GM18858 (cell line): Measurements from ENCODE around the gene FAM184A.

Source experiments
- ATAC-seq: cut with Tn5 transposase; IDR thresholded peaks from one replicate; pipeline ENCODE4 v1.9.1; 2021; ENCODE audit not compliant: unreplicated experiment

The FAM184A gene

GRCh38 chr6:118970866-118971265, 107.6 kb downstream of the FAM184A start:
- ATAC-seq = no peak

GRCh38 chr6:118968416-118968815, 110.0 kb downstream of the FAM184A start:
- ATAC-seq = no peak

GRCh38 chr6:118967239-118967638, 111.2 kb downstream of the FAM184A start:
- no peak for ATAC-seq

- ATAC-seq = no peak
These were observed 112.6 kb downstream of the FAM184A start for GRCh38 chr6:118965843-118966370.

- no peak for ATAC-seq
These were observed 113.1 kb downstream of the FAM184A start for GRCh38 chr6:118965371-118965770.

GRCh38 chr6:118963003-118963402, 115.5 kb downstream of the FAM184A start:
- no peak for ATAC-seq

GRCh38 chr6:118959903-118960302, 118.6 kb downstream of the FAM184A start:
- ATAC-seq = no peak

- ATAC-seq = no peak
These were observed 125.1 kb downstream of the FAM184A start for GRCh38 chr6:118953391-118953790.

GRCh38 chr6:118952683-118953082, 125.8 kb downstream of the FAM184A start:
- no peak for ATAC-seq

GRCh38 chr6:118945217-118945616, 133.2 kb downstream of the FAM184A start:
- no peak for ATAC-seq

GRCh38 chr6:118940770-118941169, 137.7 kb downstream of the FAM184A start:
- ATAC-seq = no peak

GRCh38 chr6:118939683-118940082, 138.8 kb downstream of the FAM184A start:
- ATAC-seq = no peak

GRCh38 chr6:118935978-118936703, 142.3 kb downstream of the FAM184A start:
- ATAC-seq = no peak

- ATAC-seq = peak; percentile 10
These were observed 143.2 kb downstream of the FAM184A start for GRCh38 chr6:118935331-118935668.

GRCh38 chr6:118934461-118935330, 143.8 kb downstream of the FAM184A start, which contains the start of gene MCM9:
Gene MCM9, minus strand, starts transcription at chr6:118935159. Its CDS starts 3,436 bp downstream, at chr6:118931723.
- peak; percentile 94 for ATAC-seq

- ATAC-seq = peak; percentile 0
These were observed 144.5 kb downstream of the FAM184A start for GRCh38 chr6:118933855-118934460.

- no peak for ATAC-seq
These were observed 146.0 kb downstream of the FAM184A start for GRCh38 chr6:118932421-118932820.

GRCh38 chr6:118931436-118931835, 147.0 kb downstream of the FAM184A start:
- ATAC-seq = no peak

GRCh38 chr6:118930680-118931079, 147.8 kb downstream of the FAM184A start:
- no peak for ATAC-seq

GRCh38 chr6:118923035-118923434, 155.4 kb downstream of the FAM184A start:
- ATAC-seq = no peak

GRCh38 chr6:118921084-118921483, 157.4 kb downstream of the FAM184A start:
- no peak for ATAC-seq
